GM04503 (cell line): ENCODE results near the gene TMEM109.
"Not testable (repeated sequence)": the region's sequence is repeated elsewhere in the genome, so short reads cannot be mapped to it uniquely, and the experiment has no call there.

Source experiments
- DNase-seq: peaks from one replicate; pipeline ENCODE4 v3.0.0-alpha.2; 2012; ENCODE audit warnings: low read depth

TMEM109 gene

GRCh38 chr11:60878245-60879101 lies 35.5 kb upstream of the TMEM109 start:
- DNase-seq: no peak

- DNase-seq: no peak
These were observed 34.9 kb upstream of the TMEM109 start for GRCh38 chr11:60879104-60879503.

- no peak for DNase-seq
These were observed 33.9 kb upstream of the TMEM109 start for GRCh38 chr11:60879971-60880588.

- no peak for DNase-seq
These were observed 33.2 kb upstream of the TMEM109 start for GRCh38 chr11:60880643-60881282.

GRCh38 chr11:60887556-60887955 lies 26.4 kb upstream of the TMEM109 start:
- no peak for DNase-seq

GRCh38 chr11:60889869-60890311 lies 24.1 kb upstream of the TMEM109 start:
- DNase-seq: no peak

- no peak for DNase-seq
These were observed 23.3 kb upstream of the TMEM109 start for GRCh38 chr11:60890696-60891095.

GRCh38 chr11:60891103-60891741 lies 22.7 kb upstream of the TMEM109 start:
- DNase-seq: no peak

GRCh38 chr11:60895687-60896086 lies 18.3 kb upstream of the TMEM109 start:
- DNase-seq: no peak

- no peak for DNase-seq
These were observed 16.5 kb upstream of the TMEM109 start for GRCh38 chr11:60897496-60897895.

- DNase-seq: no peak
These were observed 14.7 kb upstream of the TMEM109 start for GRCh38 chr11:60899046-60899936.

- DNase-seq: no peak
These were observed 14.0 kb upstream of the TMEM109 start for GRCh38 chr11:60899977-60900376.

GRCh38 chr11:60900673-60901404 lies 13.1 kb upstream of the TMEM109 start:
- no peak for DNase-seq

GRCh38 chr11:60902625-60903024 lies 11.3 kb upstream of the TMEM109 start:
- DNase-seq: no peak

GRCh38 chr11:60905047-60905446 lies 8.9 kb upstream of the TMEM109 start:
- no peak for DNase-seq

- no peak for DNase-seq
These were observed 8.3 kb upstream of the TMEM109 start for GRCh38 chr11:60905551-60906113.

GRCh38 chr11:60906132-60906972 lies 7.6 kb upstream of the TMEM109 start, which contains the start of gene PRPF19:
TSS of gene PRPF19 (minus strand) at chr11:60906585. CDS start at chr11:60906382, 203 bp downstream.
- peak; percentile 78 for DNase-seq

- DNase-seq: no peak
These were observed 5.2 kb upstream of the TMEM109 start for GRCh38 chr11:60908803-60909202.

GRCh38 chr11:60909680-60910280 lies 4.2 kb upstream of the TMEM109 start:
- not testable (repeated sequence) for DNase-seq
